Progenitor cell of endocrine pancreas (in vitro differentiated cells): ENCODE results near the gene NFKBIA. TPM values are rescaled to one million over a fixed set of nuclear protein-coding genes. Genes with fewer than 3 reads are reported as not detected.

Experiments
- DNase-seq: peaks from one replicate; pipeline ENCODE4 v3.0.0; 2021; ENCODE audit warnings: low spot score; ENCODE audit not compliant: unreplicated experiment
- H3K27ac Mint-ChIP-seq: 2 replicates; pipeline ENCODE4 v1.8.0; 2021; ENCODE audit warnings: mild to moderate bottlenecking, moderate library complexity, mixed read lengths
- H3K27me3 Mint-ChIP-seq: 2 replicates; pipeline ENCODE4 v1.8.0; 2021; ENCODE audit warnings: mixed read lengths
- H3K36me3 Mint-ChIP-seq: 2 replicates; pipeline ENCODE4 v1.8.0; 2022; ENCODE audit warnings: mixed read lengths; ENCODE audit not compliant: insufficient read depth
- H3K4me1 Mint-ChIP-seq: 2 replicates; pipeline ENCODE4 v1.8.0; 2021; ENCODE audit warnings: low read depth, mixed read lengths
- H3K4me3 Mint-ChIP-seq: 2 replicates; pipeline ENCODE4 v1.8.0; 2021; ENCODE audit warnings: low read depth, mild to moderate bottlenecking, moderate library complexity, mixed read lengths
- H3K9me3 Mint-ChIP-seq: 2 replicates; pipeline ENCODE4 v1.8.0; 2021; ENCODE audit warnings: low read depth, mixed read lengths
- total RNA-seq: library from RNA; stranded (reverse); gene quantifications from 2 replicates; pipeline ENCODE4 v1.2.1, GENCODE V29; 2021
- TF ChIP-seq, protein P1 (sequence below): fragments of 200-600 bp; sonication (generic); IDR thresholded peaks from one replicate; pipeline ENCODE4 v1.5.0; 2021; ENCODE audit warnings: antibody characterized with exemption, mild to moderate bottlenecking; ENCODE audit not compliant: unreplicated experiment

Gene NFKBIA
- total RNA-seq, 1 donor from 2014 or later = 31.8 TPM

DNA sequence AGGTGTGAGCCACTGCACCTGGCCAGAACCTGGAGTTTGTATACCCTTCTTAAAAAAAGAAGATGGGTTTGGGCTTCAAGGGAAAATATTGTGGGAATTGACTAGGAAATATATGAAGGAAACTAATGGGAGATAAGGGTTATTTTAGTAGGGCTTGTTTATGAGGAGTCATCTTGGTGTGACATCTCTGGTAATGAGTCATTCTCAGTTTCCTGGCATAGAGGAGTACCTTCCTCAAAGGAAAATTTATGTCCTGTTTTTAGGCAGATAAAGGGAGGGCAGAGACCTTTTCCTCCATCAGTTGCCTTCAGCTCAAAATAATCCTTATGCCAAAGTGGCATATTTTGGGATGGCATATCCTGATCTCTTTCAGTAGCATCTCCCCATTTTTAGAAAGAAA, 30.6 kb upstream of the NFKBIA start:
- peaks cover 2% of the 10 kb centered on the region for H3K27me3 Mint-ChIP-seq
- H3K36me3 Mint-ChIP-seq = no peaks in the 10 kb centered on the region
- TF ChIP-seq, protein P1, sequence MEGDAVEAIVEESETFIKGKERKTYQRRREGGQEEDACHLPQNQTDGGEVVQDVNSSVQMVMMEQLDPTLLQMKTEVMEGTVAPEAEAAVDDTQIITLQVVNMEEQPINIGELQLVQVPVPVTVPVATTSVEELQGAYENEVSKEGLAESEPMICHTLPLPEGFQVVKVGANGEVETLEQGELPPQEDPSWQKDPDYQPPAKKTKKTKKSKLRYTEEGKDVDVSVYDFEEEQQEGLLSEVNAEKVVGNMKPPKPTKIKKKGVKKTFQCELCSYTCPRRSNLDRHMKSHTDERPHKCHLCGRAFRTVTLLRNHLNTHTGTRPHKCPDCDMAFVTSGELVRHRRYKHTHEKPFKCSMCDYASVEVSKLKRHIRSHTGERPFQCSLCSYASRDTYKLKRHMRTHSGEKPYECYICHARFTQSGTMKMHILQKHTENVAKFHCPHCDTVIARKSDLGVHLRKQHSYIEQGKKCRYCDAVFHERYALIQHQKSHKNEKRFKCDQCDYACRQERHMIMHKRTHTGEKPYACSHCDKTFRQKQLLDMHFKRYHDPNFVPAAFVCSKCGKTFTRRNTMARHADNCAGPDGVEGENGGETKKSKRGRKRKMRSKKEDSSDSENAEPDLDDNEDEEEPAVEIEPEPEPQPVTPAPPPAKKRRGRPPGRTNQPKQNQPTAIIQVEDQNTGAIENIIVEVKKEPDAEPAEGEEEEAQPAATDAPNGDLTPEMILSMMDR = no peak
- no peaks in the 10 kb centered on the region for H3K9me3 Mint-ChIP-seq
- DNase-seq = no peak
- peaks cover 6% of the 10 kb centered on the region for H3K4me1 Mint-ChIP-seq
- no peak overlapping the region for H3K4me3 Mint-ChIP-seq
- no peak overlapping the region for H3K27ac Mint-ChIP-seq

DNA sequence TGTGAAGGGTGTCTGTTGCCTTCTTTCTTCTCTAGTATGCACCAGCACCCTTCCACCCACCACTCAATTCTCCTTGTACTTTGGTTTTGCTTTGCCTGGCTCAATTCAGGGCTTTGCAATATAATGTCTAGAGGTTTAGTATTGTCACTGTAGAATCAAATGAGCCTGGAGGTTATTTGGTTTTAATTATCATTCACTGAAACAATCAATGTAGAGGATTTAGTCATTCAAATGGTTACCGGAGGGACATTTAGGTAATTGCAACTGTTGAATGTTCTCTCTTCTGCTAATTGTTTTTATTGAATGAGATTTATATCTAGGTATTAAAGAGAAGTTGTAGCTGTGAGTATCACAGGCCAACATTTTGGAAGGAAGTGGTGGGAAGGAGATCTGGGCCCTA, 29.3 kb upstream of the NFKBIA start:
- H3K9me3 Mint-ChIP-seq = no peaks in the 10 kb centered on the region
- H3K27ac Mint-ChIP-seq = no peak overlapping the region
- TF ChIP-seq, protein P1 = no peak
- no peaks in the 10 kb centered on the region for H3K36me3 Mint-ChIP-seq
- no peak overlapping the region for H3K4me3 Mint-ChIP-seq
- peaks cover 5% of the 10 kb centered on the region for H3K27me3 Mint-ChIP-seq
- no peak for DNase-seq
- H3K4me1 Mint-ChIP-seq = no peaks in the 10 kb centered on the region

DNA sequence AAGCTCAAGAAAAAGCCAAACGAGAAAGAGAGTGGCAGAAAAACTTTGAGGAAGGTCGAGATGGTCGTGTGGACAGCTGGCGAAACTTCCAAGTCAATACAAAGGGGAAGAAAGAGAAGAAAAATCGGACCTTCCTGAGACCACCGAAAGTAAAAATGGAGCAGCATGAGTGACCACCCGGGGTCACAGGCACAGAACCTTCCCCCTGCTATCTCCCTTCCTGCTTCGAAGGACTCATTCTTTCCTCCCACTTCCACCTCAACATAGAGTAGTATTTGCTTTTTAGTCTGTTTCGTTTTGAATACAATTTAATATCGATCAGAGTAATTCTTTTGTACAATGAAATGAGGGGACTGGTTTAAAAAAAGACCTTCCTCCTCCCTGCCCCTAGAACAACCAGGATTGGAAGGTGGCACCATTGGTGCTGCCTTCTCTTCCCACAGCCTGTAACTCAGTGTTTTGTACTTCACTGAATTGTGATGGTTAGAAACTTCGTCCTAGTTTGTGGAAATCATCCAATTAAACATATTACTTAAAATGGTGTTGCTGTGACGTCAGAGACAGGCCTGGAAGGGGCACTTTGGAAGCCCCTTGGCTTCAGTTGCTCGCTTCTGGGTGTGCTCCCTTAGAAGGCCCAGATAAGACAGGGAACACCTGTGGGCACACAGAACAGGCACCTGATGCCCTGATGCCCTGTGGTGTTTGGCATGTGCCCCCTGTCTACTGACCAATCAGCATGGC, 26.1 kb upstream of the NFKBIA start:
- Mint-ChIP-seq H3K36me3 (no peaks in the 10 kb centered on the region), H3K4me3 (no peak overlapping the region), H3K9me3 (no peaks in the 10 kb centered on the region), H3K27me3 (peaks cover 5% of the 10 kb centered on the region), H3K4me1 (no peaks in the 10 kb centered on the region), H3K27ac (no peak overlapping the region)
- no peak for DNase-seq
- TF ChIP-seq, protein P1 = no peak

DNA sequence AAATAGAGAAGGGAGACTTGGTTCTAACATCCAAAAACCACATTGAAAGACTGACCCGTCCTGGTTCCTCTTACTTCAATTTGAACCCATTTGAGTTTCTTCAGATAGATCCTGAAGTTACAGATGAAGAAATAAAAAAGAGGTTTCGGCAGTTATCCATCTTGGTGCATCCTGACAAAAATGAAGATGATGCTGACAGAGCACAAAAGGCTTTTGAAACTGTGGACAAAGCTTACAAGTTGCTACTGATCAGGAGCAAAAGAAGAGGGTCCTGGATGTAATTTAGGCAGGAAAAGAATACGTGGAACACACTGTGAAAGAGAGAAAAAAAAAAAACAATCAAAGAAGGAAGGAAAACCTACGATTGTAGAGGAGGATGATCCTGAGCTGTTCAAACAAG, 25.4 kb upstream of the NFKBIA start:
- Mint-ChIP-seq H3K4me1 (no peaks in the 10 kb centered on the region), H3K4me3 (no peak overlapping the region), H3K36me3 (no peaks in the 10 kb centered on the region), H3K27me3 (peaks cover 5% of the 10 kb centered on the region), H3K9me3 (no peaks in the 10 kb centered on the region), H3K27ac (no peak overlapping the region)
- TF ChIP-seq, protein P1 = no peak
- no peak for DNase-seq

DNA sequence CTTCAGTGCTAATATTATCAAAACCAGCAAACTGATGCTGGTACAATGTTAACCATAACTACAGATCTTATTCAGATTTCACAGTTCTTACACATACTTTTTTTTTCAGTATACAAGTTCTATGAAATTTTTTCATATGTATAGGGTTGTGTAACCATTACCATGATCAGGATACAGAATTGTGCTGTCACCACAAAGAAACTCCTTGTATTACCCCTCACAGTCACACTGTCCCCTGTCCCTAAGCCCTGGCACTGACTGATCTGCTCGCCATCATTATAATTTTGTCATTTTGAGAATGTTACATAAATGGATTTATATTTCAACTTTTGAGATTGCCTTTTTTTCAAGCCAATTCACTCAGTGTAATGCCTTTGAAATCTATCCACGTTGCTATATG, 21.3 kb upstream of the NFKBIA start:
- Mint-ChIP-seq H3K4me3 (no peak overlapping the region), H3K27ac (no peak overlapping the region), H3K27me3 (peaks cover 5% of the 10 kb centered on the region), H3K4me1 (no peaks in the 10 kb centered on the region), H3K9me3 (peaks cover 5% of the 10 kb centered on the region), H3K36me3 (no peaks in the 10 kb centered on the region)
- TF ChIP-seq, protein P1 = no peak
- no peak for DNase-seq
